ENCODE data around the gene INS.

GRCh38 chr11:2148595-2148994, 12.4 kb downstream of the INS start:
- TF ChIP-seq, protein P1, sequence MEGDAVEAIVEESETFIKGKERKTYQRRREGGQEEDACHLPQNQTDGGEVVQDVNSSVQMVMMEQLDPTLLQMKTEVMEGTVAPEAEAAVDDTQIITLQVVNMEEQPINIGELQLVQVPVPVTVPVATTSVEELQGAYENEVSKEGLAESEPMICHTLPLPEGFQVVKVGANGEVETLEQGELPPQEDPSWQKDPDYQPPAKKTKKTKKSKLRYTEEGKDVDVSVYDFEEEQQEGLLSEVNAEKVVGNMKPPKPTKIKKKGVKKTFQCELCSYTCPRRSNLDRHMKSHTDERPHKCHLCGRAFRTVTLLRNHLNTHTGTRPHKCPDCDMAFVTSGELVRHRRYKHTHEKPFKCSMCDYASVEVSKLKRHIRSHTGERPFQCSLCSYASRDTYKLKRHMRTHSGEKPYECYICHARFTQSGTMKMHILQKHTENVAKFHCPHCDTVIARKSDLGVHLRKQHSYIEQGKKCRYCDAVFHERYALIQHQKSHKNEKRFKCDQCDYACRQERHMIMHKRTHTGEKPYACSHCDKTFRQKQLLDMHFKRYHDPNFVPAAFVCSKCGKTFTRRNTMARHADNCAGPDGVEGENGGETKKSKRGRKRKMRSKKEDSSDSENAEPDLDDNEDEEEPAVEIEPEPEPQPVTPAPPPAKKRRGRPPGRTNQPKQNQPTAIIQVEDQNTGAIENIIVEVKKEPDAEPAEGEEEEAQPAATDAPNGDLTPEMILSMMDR (IDR thresholded peaks at IDR 0.05): no peak
- TF ChIP-seq POLR2A (IDR thresholded peaks at IDR 0.05; ENCODE audit: low read depth) (no peak), POLR2AphosphoS5 (IDR thresholded peaks at IDR 0.05) (no peak), EP300 (IDR thresholded peaks at IDR 0.05) (no peak)

All from esophagus muscularis mucosa (tissue), 4 donors.